ENCODE results near the gene HSPA8. TPM values are rescaled to one million over a fixed set of nuclear protein-coding genes. Genes with fewer than 3 reads are reported as not detected.
"Not testable (repeated sequence)": the region's sequence is repeated elsewhere in the genome, so short reads cannot be mapped to it uniquely, and the experiment has no call there.

Gene HSPA8
- total RNA-seq, 2 experiments from 2014 or later, result 2,378 to 2,407 TPM

DNA sequence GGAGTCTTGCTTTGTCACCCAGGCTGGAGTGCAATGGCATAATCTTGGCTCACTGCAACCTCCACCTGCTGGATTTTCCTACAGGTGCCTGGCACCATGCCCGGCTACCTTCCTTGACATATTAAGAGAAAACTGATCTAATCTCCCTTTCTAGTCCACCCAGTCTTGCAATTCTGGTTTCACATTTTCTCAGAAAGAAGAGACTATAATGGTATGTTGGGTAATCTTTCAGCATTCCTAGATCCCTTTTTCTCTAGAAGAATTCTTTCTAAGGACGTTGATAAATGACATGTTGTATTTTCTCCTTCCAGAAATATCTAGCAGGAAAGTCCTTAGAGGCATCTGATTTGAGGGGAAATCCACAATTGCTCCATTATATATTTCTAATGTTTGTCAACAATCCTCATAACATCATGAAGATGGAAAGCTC lies 10.4 kb upstream of the HSPA8 start:
- no peak overlapping the region for H3K4me3 Mint-ChIP-seq
- intact Hi-C loops (cut with micrococcal nuclease), result no loop called here
- H3K4me1 Mint-ChIP-seq (ENCODE audit: low read depth), result peaks cover 53% of the 10 kb centered on the region
- POLR2A ChIA-PET, result interaction anchor here (8.6 kb wide), 1 partner anchor 14 kb away, joined by 202 read pairs; the partner anchor contains the start of gene HSPA8
- no peaks in the 10 kb centered on the region for H3K27me3 Mint-ChIP-seq
- no peak for DNase-seq
- H3K36me3 Mint-ChIP-seq, result peaks cover 2% of the 10 kb centered on the region
- CTCF ChIA-PET, result interaction anchor here (0.9 to 1.8 kb wide), 4 partner anchors 16 to 407 kb away, joined by 3 to 6 read pairs (median 4); no protein-coding TSS in a partner anchor
- H3K9me3 Mint-ChIP-seq, result no peaks in the 10 kb centered on the region
- no peak overlapping the region for H3K27ac Mint-ChIP-seq

DNA sequence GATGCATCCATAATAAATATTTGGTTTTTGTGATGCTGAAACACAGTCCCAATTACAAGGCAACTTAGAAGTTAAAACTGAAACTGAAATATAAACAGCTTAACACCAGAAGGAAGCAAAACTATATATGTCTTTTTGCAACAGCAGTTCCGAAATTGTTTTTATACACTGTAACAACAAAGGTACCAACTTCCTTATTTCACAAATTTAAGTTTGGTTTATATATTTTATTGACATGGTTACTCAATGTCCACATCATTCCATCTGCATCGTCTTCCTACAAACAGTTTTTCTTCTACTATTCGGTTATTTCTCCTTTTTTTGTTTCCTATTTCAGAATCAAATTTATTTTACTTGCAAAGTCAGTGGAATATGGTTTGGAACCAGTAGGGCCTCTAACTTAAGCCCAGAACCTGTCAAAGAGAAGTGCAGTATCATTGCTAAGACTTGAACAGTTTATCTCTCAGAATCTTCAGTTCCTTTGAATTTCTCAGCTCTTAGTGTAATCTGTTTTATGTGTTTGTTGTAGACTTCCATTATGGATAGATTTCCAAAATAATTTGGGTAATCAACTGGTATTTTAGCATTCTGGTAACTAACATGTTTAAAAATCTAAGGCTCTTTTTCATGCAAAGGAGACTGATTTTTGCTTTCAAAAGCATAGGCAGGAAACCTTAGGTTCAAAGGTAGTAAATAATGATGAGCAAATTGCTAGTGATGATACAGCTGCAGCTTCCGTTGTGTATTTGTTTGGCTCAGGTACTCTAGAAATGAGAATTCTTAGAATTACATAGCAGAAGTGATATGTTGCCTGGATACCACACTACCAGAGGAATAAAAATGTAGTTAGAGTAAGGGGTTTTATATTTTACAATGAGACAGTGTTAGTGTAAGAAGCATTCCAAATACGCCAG lies 8.2 kb upstream of the HSPA8 start:
- intact Hi-C loops (cut with micrococcal nuclease), result loop anchor here (1.0 kb wide), 2 partner anchors 8 to 13 kb away; partner anchors contain the start of gene HSPA8

DNA sequence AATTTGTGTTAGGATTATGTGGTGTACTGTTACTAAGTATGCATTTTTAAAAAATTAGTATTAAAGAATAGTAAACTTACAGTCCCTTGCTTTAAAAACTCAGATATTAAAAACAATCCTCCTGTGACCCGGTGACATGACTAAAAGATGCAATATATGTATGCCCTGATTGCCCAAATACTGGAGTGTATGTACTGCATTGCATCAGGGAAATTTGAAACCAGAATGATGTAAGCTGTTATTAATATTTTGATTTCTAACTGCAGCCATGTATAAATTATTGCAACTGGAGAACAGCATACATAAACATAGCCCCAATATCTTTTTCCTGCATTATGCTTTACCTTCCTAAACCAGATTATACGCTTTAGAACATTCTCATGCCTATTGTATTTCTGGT lies 3.7 kb upstream of the HSPA8 start:
- peaks cover 24% of the 10 kb centered on the region for H3K36me3 Mint-ChIP-seq
- peaks cover 38% of the 10 kb centered on the region for H3K4me1 Mint-ChIP-seq (ENCODE audit: low read depth)
- H3K9me3 Mint-ChIP-seq, result no peaks in the 10 kb centered on the region
- CTCF ChIA-PET, result interaction anchor here (1.4 to 1.7 kb wide), 2 partner anchors 37 to 196 kb away, joined by 3 to 6 read pairs; no protein-coding TSS in a partner anchor
- POLR2A ChIA-PET, result interaction anchor here (1.2 to 8.6 kb wide), 3 partner anchors 7 to 21 kb away, joined by 3 to 202 read pairs (median 5); partner anchors contain the start of gene HSPA8
- peak overlapping the region; percentile 53 for H3K27ac Mint-ChIP-seq
- intact Hi-C loops (cut with micrococcal nuclease), result no loop called here
- no peak for DNase-seq
- H3K27me3 Mint-ChIP-seq, result no peaks in the 10 kb centered on the region
- peak overlapping the region; percentile 11 for H3K4me3 Mint-ChIP-seq

More for the DNA sequence above, 8.2 kb upstream of the HSPA8 start:
- H3K36me3 Mint-ChIP-seq, result peaks cover 2% of the 10 kb centered on the region
- H3K4me1 Mint-ChIP-seq (ENCODE audit: low read depth), result peaks cover 58% of the 10 kb centered on the region
- no peaks in the 10 kb centered on the region for H3K9me3 Mint-ChIP-seq
- H3K4me3 Mint-ChIP-seq, result peak overlapping the region; percentile 76
- ChIA-PET POLR2A (interaction anchor here (1.2 to 8.6 kb wide), 3 partner anchors 12 to 16 kb away, joined by 4 to 202 read pairs (median 11); partner anchors contain the start of gene HSPA8), CTCF (interaction anchor here (0.8 to 2.3 kb wide), 4 partner anchors 13 to 177 kb away, joined by 3 to 8 read pairs (median 6); no protein-coding TSS in a partner anchor)
- H3K27ac Mint-ChIP-seq, result peak overlapping the region; percentile 92
- no peaks in the 10 kb centered on the region for H3K27me3 Mint-ChIP-seq
- DNase-seq, result no peak

DNA sequence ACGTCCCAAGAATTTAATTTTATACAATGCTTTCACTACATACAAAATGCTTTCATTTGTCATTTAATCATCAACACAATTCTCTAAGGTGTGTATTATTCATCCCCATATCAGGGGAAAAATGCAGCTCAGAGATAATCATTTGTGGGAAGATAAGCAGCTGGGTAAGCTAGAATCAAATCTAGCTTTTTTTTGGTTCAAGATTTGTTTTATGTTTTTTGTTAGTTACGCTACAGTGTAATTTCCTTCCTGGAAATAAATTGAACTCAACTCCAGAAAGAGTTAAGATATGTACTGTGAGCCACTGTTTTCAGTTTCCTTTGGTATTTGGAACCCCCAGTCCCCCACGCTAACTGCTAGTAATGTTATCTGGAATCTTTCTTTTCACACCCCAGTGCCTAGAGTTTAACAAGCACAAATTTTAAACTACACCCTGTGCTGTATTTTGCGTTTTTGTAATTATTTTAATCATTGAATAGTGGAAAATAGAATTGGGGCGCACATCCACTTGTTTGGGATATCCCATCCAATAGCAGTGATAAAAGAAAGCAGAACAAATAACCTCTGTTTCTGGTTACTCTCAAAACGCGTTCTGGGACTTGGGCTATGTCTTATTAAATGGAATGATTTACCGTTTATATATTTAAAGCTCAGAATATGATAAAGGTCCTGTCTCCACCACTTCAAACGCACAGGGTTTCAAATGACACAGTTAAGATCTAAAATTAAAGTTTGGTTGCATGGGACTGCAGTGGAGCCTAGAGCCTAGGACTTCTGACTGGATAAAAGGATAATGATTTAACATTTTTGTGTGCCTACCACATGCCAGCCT lies 2.1 kb upstream of the HSPA8 start:
- CTCF ChIA-PET, result interaction anchor here (0.7 to 1.4 kb wide), 5 partner anchors 8 to 43 kb away, joined by 3 to 7 read pairs (median 5); no protein-coding TSS in a partner anchor
- H3K4me1 Mint-ChIP-seq (ENCODE audit: low read depth), result peaks cover 38% of the 10 kb centered on the region
- intact Hi-C loops (cut with micrococcal nuclease), result loop anchor here (2.0 to 5.0 kb wide), 7 partner anchors 19 to 1602 kb away; partner anchors contain the start of gene GRAMD1B
- peaks cover 39% of the 10 kb centered on the region for H3K36me3 Mint-ChIP-seq
- H3K27ac Mint-ChIP-seq, result peak overlapping the region; percentile 100
- H3K27me3 Mint-ChIP-seq, result no peaks in the 10 kb centered on the region
- H3K4me3 Mint-ChIP-seq, result peak overlapping the region; percentile 99
- peak; percentile 48 for DNase-seq
- H3K9me3 Mint-ChIP-seq, result no peaks in the 10 kb centered on the region
- POLR2A ChIA-PET, result interaction anchor here (0.6 to 12.4 kb wide), 9 partner anchors 6 to 293 kb away, joined by 3 to 202 read pairs (median 5); no protein-coding TSS in a partner anchor

DNA sequence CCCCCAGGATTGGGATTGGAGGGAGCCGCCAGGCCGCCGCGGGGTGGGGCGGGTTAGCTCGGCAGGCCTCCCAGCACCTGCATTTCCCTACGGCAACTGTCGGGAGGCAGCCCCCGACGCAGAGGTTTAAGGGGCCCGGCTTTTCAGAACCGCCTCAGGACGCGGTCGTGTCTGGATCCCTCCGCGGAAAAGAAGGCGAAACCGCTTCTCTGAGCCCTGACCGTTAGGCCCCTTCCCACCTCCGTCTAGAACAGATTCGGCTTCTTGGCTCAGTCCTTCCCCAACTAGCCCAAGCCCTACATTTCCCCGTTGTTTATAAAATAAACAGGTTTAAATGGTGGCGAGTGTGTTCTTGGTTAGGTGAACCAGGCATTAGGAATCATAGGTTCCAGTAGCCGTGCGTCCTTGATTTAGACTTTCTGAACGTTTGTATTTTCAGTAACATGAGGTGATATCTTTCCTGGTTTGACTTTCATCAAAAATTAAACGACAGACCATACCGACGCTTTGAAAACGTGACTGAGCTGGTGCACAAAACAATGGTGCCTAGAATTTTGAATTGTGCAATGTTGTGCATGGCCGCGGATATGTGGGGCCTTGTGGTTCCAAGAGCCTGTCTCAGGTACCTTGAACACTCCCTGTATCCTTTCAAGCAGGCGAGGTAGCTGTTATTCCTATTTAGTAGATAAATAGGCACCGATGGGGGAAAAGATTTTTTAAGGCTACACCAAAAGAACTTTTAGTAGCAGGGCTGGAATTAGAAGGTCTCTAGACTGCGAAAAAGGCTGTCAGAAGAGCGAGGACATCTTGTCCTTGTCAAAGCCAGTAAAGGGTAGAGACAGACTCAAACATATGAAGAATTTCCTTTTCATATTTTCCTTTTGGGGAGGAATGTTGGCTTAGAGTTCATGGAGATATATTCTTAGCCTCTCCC lies 1.2 kb upstream of the HSPA8 start:
- ChIA-PET CTCF (interaction anchor here (0.9 to 1.4 kb wide), 5 partner anchors 9 to 42 kb away, joined by 3 to 7 read pairs (median 5); no protein-coding TSS in a partner anchor), POLR2A (interaction anchor here (0.6 to 12.4 kb wide), 10 partner anchors 7 to 294 kb away, joined by 3 to 202 read pairs (median 6); no protein-coding TSS in a partner anchor)
- intact Hi-C loops (cut with micrococcal nuclease), result loop anchor here (1.0 to 5.0 kb wide), 12 partner anchors 7 to 1601 kb away; partner anchors contain the start of gene GRAMD1B
- H3K27me3 Mint-ChIP-seq, result no peaks in the 10 kb centered on the region
- H3K4me3 Mint-ChIP-seq, result peak overlapping the region; percentile 99
- no peaks in the 10 kb centered on the region for H3K9me3 Mint-ChIP-seq
- H3K27ac Mint-ChIP-seq, result peak overlapping the region; percentile 100
- peaks cover 40% of the 10 kb centered on the region for H3K4me1 Mint-ChIP-seq (ENCODE audit: low read depth)
- DNase-seq, result peak; percentile 57
- H3K36me3 Mint-ChIP-seq, result peaks cover 48% of the 10 kb centered on the region

DNA sequence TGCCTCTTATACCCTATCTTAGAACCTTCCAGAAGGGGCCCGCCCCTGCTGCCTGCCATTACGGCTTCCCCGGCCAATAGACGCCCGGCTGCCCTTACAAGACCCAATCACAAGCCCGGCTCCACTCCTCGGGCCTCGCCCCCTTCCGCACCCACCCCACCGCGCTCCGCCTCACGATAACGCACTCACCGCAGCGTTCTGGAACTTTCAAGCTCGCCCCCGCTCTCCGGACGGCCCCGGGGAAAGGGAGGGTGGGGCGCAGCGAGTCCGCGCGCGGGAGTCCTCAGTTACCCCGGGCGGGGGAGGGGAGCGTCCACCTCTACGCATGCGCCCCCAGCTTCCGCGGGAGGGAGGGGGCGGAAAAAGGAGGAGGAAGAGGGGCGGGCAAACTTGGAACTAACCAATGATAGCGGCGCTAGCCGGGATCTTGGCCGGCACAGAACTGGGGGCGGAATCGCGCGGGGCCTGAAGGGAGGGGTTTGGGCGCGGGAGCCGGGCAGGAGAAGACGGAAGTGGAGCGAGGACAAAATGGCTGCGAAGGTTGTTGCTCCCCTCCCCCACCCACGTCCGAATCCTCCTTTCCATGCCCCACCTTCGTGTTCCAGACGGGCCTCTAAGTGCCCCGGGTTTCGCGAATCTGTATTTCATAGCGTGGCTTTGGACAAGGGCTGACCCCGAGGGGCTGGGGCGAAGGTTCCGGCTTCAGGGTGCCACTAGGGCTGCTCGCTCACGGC lies 389 bp upstream of the HSPA8 start:
- ChIA-PET POLR2A (interaction anchor here (0.6 to 12.4 kb wide), 10 partner anchors 8 to 365 kb away, joined by 3 to 202 read pairs (median 6); no protein-coding TSS in a partner anchor), CTCF (interaction anchor here (0.7 to 1.2 kb wide), 2 partner anchors 8 to 48 kb away, joined by 3 read pairs; no protein-coding TSS in a partner anchor)
- peak; percentile 100 for DNase-seq
- no peaks in the 10 kb centered on the region for H3K27me3 Mint-ChIP-seq
- peak overlapping the region; percentile 100 for H3K27ac Mint-ChIP-seq
- peak overlapping the region; percentile 99 for H3K4me3 Mint-ChIP-seq
- H3K36me3 Mint-ChIP-seq, result peaks cover 57% of the 10 kb centered on the region
- peaks cover 47% of the 10 kb centered on the region for H3K4me1 Mint-ChIP-seq (ENCODE audit: low read depth)
- intact Hi-C loops (cut with micrococcal nuclease), result loop anchor here (1.0 to 5.0 kb wide), 12 partner anchors 8 to 1600 kb away; partner anchors contain the start of gene GRAMD1B
- H3K9me3 Mint-ChIP-seq, result no peaks in the 10 kb centered on the region

DNA sequence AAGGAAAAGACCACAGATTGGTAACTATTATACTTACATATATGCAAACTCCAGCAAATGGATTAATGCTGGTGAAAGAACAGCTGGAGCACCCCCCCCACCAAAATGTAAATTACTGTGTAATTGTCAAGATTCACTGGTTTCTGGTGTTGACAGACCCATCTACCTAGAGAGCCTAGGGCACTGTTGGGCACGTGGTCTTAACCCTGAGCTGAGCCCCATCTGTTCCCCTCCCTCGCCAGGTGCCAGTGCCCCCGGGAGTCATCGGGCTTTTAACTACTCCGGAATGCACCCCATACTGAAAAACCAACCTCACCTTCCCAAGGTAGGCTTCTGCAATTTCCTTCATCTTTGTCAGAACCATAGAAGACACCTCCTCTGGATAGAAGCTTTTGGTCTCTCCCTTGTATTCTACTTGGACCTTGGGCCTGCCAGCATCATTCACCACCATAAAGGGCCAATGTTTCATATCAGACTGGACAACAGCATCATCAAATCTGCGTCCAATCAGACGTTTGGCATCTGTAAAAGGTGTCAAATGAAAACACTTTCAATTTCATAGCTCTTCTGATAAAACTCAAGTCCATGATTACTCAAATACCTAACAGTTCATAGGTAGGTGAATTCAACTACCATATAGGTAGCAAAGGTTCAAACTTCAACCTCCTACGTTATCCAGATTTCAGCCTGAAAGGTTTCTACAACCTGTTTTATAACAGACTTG lies 1.5 kb downstream of the HSPA8 start:
- ChIA-PET POLR2A (interaction anchor here (0.6 to 12.4 kb wide), 7 partner anchors 9 to 391 kb away, joined by 3 to 202 read pairs (median 5); no protein-coding TSS in a partner anchor), CTCF (interaction anchor here (1.1 kb wide), 1 partner anchor 206 kb away, joined by 3 read pairs; no protein-coding TSS in a partner anchor)
- Mint-ChIP-seq H3K27ac (peak overlapping the region; percentile 100), H3K4me1 (ENCODE audit: low read depth) (peaks cover 53% of the 10 kb centered on the region), H3K4me3 (peak overlapping the region; percentile 99), H3K9me3 (no peaks in the 10 kb centered on the region), H3K36me3 (peaks cover 75% of the 10 kb centered on the region), H3K27me3 (no peaks in the 10 kb centered on the region)
- intact Hi-C loops (cut with micrococcal nuclease), result loop anchor here (5.0 kb wide), 6 partner anchors 42 to 1598 kb away; partner anchors contain the start of gene GRAMD1B
- no peak for DNase-seq

DNA sequence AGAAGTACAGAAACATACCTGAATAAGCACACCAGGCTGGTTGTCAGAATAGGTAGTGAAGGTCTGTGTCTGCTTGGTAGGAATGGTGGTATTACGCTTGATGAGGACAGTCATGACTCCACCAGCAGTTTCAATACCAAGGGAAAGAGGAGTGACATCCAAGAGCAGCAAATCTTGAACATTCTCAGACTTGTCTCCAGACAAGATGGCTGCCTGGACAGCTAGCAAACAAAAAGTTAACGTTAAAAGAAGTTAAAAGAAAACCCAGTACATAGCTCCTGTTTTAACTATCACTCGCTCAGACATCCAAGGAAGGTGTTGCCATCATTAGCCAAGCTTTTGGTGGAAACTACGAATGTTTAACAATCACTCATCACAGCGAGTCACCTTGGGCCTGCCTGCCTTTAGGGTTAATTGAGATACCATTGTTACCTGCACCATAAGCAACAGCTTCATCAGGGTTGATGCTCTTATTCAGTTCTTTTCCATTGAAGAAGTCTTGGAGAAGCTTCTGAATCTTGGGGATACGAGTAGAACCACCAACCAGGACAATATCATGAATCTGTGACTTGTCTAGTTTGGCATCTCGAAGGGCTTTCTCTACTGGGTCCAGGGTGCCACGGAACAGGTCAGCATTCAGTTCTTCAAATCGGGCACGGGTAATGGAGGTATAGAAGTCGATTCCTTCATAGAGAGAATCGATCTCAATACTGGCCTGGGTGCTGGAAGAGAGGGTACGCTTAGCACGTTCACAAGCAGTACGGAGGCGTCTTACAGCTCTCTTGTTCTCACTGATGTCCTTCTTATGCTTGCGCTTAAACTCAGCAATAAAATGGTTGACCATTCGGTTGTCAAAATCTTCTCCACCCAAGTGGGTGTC lies 2.7 kb downstream of the HSPA8 start:
- H3K9me3 Mint-ChIP-seq, result not testable (repeated sequence)
- H3K4me1 Mint-ChIP-seq (ENCODE audit: low read depth), result peaks cover 49% of the 10 kb centered on the region
- POLR2A ChIA-PET, result interaction anchor here (0.6 to 12.4 kb wide), 7 partner anchors 8 to 392 kb away, joined by 3 to 202 read pairs (median 3); no protein-coding TSS in a partner anchor

More for the DNA sequence above, 2.7 kb downstream of the HSPA8 start:
- CTCF ChIA-PET, result interaction anchor here (0.9 to 1.1 kb wide), 2 partner anchors 44 to 205 kb away, joined by 3 read pairs; no protein-coding TSS in a partner anchor
- Mint-ChIP-seq H3K27ac (peak overlapping the region; percentile 100), H3K4me3 (peak overlapping the region; percentile 99), H3K36me3 (peaks cover 78% of the 10 kb centered on the region)
- DNase-seq, H3K27me3 Mint-ChIP-seq: not testable (repeated sequence)
- intact Hi-C loops (cut with micrococcal nuclease), result loop anchor here (2.0 kb wide), 1 partner anchor 76 kb away; no protein-coding TSS in a partner anchor
